ENCODE data around the gene TREML2.

DNA sequence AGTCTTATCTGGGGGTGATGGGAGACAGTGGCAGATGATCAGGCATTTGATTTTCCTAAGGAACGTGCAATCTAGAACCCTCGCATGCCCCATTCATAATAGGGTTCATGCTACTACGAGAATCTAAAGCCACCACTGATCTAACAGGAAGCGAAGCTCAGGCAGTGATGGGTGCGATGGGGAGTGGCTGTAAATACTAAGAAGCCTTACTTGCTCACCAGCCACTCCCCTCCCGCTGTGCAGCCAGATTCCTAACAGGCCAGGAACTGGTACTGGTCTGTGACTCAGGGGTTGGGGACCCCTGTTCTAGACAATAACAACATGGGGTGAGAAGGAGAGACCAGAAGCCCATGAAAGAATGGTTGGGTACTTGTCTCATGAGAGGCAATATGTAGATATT is 31.7 kb upstream of the TREML2 start:
- TF ChIP-seq, protein P1, sequence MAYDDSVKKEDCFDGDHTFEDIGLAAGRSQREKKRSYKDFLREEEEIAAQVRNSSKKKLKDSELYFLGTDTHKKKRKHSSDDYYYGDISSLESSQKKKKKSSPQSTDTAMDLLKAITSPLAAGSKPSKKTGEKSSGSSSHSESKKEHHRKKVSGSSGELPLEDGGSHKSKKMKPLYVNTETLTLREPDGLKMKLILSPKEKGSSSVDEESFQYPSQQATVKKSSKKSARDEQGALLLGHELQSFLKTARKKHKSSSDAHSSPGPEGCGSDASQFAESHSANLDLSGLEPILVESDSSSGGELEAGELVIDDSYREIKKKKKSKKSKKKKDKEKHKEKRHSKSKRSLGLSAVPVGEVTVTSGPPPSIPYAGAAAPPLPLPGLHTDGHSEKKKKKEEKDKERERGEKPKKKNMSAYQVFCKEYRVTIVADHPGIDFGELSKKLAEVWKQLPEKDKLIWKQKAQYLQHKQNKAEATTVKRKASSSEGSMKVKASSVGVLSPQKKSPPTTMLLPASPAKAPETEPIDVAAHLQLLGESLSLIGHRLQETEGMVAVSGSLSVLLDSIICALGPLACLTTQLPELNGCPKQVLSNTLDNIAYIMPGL (CRISPR knock-in tag; IDR thresholded peaks at IDR 0.05) = no peak
- TF ChIP-seq EZH2 (IDR thresholded peaks at IDR 0.05; ENCODE audit: borderline replicate concordance, low read depth, low read length) (no peak), HDAC2 (IDR thresholded peaks at IDR 0.05) (no peak)
- TF ChIP-seq, protein P2, sequence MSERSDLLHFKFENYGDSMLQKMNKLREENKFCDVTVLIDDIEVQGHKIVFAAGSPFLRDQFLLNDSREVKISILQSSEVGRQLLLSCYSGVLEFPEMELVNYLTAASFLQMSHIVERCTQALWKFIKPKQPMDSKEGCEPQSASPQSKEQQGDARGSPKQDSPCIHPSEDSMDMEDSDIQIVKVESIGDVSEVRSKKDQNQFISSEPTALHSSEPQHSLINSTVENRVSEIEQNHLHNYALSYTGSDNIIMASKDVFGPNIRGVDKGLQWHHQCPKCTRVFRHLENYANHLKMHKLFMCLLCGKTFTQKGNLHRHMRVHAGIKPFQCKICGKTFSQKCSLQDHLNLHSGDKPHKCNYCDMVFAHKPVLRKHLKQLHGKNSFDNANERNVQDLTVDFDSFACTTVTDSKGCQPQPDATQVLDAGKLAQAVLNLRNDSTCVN (CRISPR knock-in tag; IDR thresholded peaks at IDR 0.05) = no peak

All from K562 (cell line).